Ovary (tissue), 3 donors: Measurements from ENCODE around the gene RHOB.

Experiments
- EP300 ChIP-seq: sonication (generic); formaldehyde crosslinking; IDR thresholded peaks from one replicate; pipeline ENCODE4 v1.6.1; 2017; ENCODE audit warnings: antibody characterized with exemption
- POLR2A ChIP-seq: fragments of 450-650 bp; IDR thresholded peaks from one replicate; pipeline ENCODE4 v1.6.1; 2017; ENCODE audit warnings: antibody characterized with exemption, mild to moderate bottlenecking, moderate library complexity
- TF ChIP-seq, protein P1 (sequence below), 3 donors: fragments of 450-650 bp in 2 of 3; fragments of 200-600 bp in 1 of 3; IDR thresholded peaks; one replicate each; pipeline versions ENCODE4 v1.5.1 to v1.8.0; 2016 to 2022; ENCODE audit warnings: antibody characterized with exemption in 3 of 3, mild to moderate bottlenecking in 1 of 3
- donor health status: DM: no; HTN: no; CAD: no.

- TF ChIP-seq, protein P1, sequence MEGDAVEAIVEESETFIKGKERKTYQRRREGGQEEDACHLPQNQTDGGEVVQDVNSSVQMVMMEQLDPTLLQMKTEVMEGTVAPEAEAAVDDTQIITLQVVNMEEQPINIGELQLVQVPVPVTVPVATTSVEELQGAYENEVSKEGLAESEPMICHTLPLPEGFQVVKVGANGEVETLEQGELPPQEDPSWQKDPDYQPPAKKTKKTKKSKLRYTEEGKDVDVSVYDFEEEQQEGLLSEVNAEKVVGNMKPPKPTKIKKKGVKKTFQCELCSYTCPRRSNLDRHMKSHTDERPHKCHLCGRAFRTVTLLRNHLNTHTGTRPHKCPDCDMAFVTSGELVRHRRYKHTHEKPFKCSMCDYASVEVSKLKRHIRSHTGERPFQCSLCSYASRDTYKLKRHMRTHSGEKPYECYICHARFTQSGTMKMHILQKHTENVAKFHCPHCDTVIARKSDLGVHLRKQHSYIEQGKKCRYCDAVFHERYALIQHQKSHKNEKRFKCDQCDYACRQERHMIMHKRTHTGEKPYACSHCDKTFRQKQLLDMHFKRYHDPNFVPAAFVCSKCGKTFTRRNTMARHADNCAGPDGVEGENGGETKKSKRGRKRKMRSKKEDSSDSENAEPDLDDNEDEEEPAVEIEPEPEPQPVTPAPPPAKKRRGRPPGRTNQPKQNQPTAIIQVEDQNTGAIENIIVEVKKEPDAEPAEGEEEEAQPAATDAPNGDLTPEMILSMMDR (IDR thresholded peaks at IDR 0.05) = no peak
- TF ChIP-seq POLR2A (no peak), EP300 (no peak)
Observed at GRCh38 chr2:20469595-20469994, 22.7 kb downstream of the RHOB start.
